Hepatocyte (in vitro differentiated cells): Measurements from ENCODE around the gene ZNHIT1. TPM values are rescaled to one million over a fixed set of nuclear protein-coding genes. Genes with fewer than 3 reads are reported as not detected.

Source experiments
- DNase-seq: peaks from one replicate; pipeline ENCODE4 v3.0.0-alpha.2; 2016; ENCODE audit warnings: low spot score
- H2AFZ ChIP-seq: fragments of 200-600 bp; sonication (generic); 2 replicates; pipeline ENCODE4 v1.6.0; 2016; ENCODE audit warnings: antibody characterized with exemption, mild to moderate bottlenecking
- H3K27ac ChIP-seq: fragments of 200-600 bp; sonication (generic); 2 replicates; pipeline ENCODE4 v1.5.1; 2016; ENCODE audit warnings: mild to moderate bottlenecking
- H3K27me3 ChIP-seq: fragments of 200-600 bp; sonication (generic); 2 replicates; pipeline ENCODE4 v1.6.1; 2016
- H3K36me3 ChIP-seq: fragments of 200-600 bp; sonication (generic); replicated peaks from 2 replicates; pipeline ENCODE4 v1.5.1; 2016; ENCODE audit warnings: low read depth; ENCODE audit not compliant: insufficient read depth
- H3K4me1 ChIP-seq: fragments of 200-600 bp; sonication (generic); 2 replicates; pipeline ENCODE4 v1.5.1; 2016; ENCODE audit warnings: mild to moderate bottlenecking, moderate library complexity; ENCODE audit not compliant: insufficient read depth
- H3K4me2 ChIP-seq: fragments of 200-600 bp; sonication (generic); 2 replicates; pipeline ENCODE4 v1.6.0; 2016
- H3K4me3 ChIP-seq: fragments of 200-600 bp; sonication (generic); 2 replicates; pipeline ENCODE4 v1.5.1; 2016; ENCODE audit warnings: mild to moderate bottlenecking
- H3K79me2 ChIP-seq: fragments of 200-600 bp; sonication (generic); 2 replicates; pipeline ENCODE4 v1.6.0; 2017; ENCODE audit warnings: mild to moderate bottlenecking
- H3K9me2 ChIP-seq: fragments of 200-600 bp; sonication (generic); replicated peaks from 2 replicates; pipeline ENCODE4 v1.6.0; 2017; ENCODE audit warnings: mild to moderate bottlenecking; ENCODE audit not compliant: insufficient read depth
- H3K9me3 ChIP-seq: fragments of 200-600 bp; sonication (generic); 2 replicates; pipeline ENCODE4 v1.5.1; 2016; ENCODE audit warnings: low read depth, mild to moderate bottlenecking
- H4K20me1 ChIP-seq: fragments of 200-600 bp; sonication (generic); 2 replicates; pipeline ENCODE4 v1.6.0; 2016; ENCODE audit warnings: mild to moderate bottlenecking; ENCODE audit not compliant: insufficient read depth, poor library complexity, severe bottlenecking
- EZH2 ChIP-seq: fragments of 200-600 bp; sonication (generic); IDR thresholded peaks from 2 replicates; pipeline ENCODE4 v1.6.1; 2016; ENCODE audit warnings: antibody characterized with exemption, mild to moderate bottlenecking, borderline replicate concordance
- EZH2phosphoT487 ChIP-seq: fragments of 200-600 bp; sonication (generic); IDR thresholded peaks from one replicate; pipeline ENCODE4 v1.6.1; 2018; ENCODE audit warnings: antibody characterized with exemption, mild to moderate bottlenecking, low read depth, moderate library complexity; ENCODE audit not compliant: unreplicated experiment, severe bottlenecking
- WGBS: methylation state at CpG from one replicate; pipeline ENCODE4 v1.1.6; 2016; ENCODE audit warnings: low lambda C conversion rate; ENCODE audit errors: missing lambda C conversion rate; 5-methylcytosine and 5-hydroxymethylcytosine counted together
- polyA plus RNA-seq: library from polyadenylated mRNA; unstranded; fragments of >200 nt; fragmentation: Nextera tagmentation; extraction: Ambion mirVana; gene quantifications from 2 replicates; pipeline ENCODE4 v1.2.1, GENCODE V29; 2016
- total RNA-seq: library from RNA; depleted of rRNA; stranded (reverse); fragments of >200 nt; gene quantifications from 2 replicates; pipeline ENCODE4 v1.2.3, GENCODE V29; 2014
- TF ChIP-seq, protein P1 (sequence below): fragments of 200-600 bp; sonication (generic); IDR thresholded peaks from 2 replicates; pipeline ENCODE4 v1.5.1; 2016; ENCODE audit warnings: antibody characterized with exemption, mild to moderate bottlenecking; ENCODE audit not compliant: poor library complexity

ZNHIT1 gene
- total and polyA plus RNA-seq, 2 experiments from 2014 or later = 110 to 117 TPM

DNA sequence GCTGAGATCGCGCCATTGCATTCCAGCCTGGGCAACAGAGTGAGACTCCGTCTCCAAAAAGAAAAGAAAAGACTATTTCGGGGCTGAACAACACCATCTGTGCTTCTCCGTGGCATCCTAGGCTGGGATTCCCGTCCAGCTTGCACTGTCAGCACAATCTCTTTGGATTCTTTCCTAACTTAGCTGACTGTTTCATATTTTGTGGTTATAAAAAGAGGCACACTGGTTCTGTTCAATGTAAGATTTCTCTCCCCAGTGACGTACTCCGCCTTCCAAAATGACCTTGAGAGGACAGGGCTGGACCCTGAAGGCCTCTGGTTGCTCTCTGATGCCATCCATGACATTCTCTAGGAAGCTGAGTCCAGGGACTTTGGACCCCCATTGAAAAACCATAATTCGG, 8.8 kb downstream of the ZNHIT1 start:
- WGBS = 90% methylated on average over 9 of the region's 9 CpGs
- no peaks in the 10 kb centered on the region for H3K36me3 ChIP-seq
- no peaks in the 10 kb centered on the region for H3K9me2 ChIP-seq
- H3K9me3 ChIP-seq = no peaks in the 10 kb centered on the region
- H3K79me2 ChIP-seq = peaks cover 1% of the 10 kb centered on the region
- no peaks in the 10 kb centered on the region for H4K20me1 ChIP-seq
- DNase-seq = no peak
- H3K4me1 ChIP-seq = peaks cover 4% of the 10 kb centered on the region
- H3K27me3 ChIP-seq = no peaks in the 10 kb centered on the region
- no peak for TF ChIP-seq EZH2phosphoT487
- TF ChIP-seq, protein P1, sequence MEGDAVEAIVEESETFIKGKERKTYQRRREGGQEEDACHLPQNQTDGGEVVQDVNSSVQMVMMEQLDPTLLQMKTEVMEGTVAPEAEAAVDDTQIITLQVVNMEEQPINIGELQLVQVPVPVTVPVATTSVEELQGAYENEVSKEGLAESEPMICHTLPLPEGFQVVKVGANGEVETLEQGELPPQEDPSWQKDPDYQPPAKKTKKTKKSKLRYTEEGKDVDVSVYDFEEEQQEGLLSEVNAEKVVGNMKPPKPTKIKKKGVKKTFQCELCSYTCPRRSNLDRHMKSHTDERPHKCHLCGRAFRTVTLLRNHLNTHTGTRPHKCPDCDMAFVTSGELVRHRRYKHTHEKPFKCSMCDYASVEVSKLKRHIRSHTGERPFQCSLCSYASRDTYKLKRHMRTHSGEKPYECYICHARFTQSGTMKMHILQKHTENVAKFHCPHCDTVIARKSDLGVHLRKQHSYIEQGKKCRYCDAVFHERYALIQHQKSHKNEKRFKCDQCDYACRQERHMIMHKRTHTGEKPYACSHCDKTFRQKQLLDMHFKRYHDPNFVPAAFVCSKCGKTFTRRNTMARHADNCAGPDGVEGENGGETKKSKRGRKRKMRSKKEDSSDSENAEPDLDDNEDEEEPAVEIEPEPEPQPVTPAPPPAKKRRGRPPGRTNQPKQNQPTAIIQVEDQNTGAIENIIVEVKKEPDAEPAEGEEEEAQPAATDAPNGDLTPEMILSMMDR = no peak
- TF ChIP-seq EZH2 = no peak
- no peak overlapping the region for H3K4me2 ChIP-seq
- no peak overlapping the region for H3K4me3 ChIP-seq
- H2AFZ ChIP-seq = no peak overlapping the region
- H3K27ac ChIP-seq = peak overlapping the region; percentile 21

DNA sequence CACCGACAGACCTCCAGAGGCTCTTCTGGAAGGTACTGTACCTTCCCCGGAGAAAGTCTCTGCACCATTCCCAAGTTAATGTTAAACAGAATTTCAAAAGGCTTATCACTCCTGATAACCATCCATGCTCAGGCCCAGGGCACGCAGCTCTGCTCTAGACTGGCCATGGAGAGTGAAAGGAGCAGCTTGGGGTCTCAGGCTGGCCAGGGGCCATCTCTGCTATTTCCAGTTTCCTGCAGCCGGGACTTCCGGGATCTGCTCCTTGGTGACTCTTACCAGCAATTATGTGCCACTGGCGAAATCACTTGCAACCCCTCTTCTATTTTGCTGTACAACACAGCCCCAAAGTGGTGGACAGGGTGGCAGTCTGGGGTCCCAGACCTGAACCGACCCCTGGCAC, 13.7 kb downstream of the ZNHIT1 start:
- Histone ChIP-seq H3K4me2 (peak overlapping the region; percentile 87), H3K27ac (peak overlapping the region; percentile 88), H3K4me3 (peak overlapping the region; percentile 19), H2AFZ (no peak overlapping the region), H4K20me1 (no peaks in the 10 kb centered on the region), H3K9me3 (no peaks in the 10 kb centered on the region), H3K79me2 (no peaks in the 10 kb centered on the region), H3K36me3 (no peaks in the 10 kb centered on the region), H3K9me2 (no peaks in the 10 kb centered on the region), H3K4me1 (peaks cover 17% of the 10 kb centered on the region), H3K27me3 (no peaks in the 10 kb centered on the region)
- peak; percentile 58 for DNase-seq
- TF ChIP-seq, protein P1 = no peak
- TF ChIP-seq EZH2 = peak; percentile 36
- 40% methylated on average over 7 of the region's 7 CpGs for WGBS

DNA sequence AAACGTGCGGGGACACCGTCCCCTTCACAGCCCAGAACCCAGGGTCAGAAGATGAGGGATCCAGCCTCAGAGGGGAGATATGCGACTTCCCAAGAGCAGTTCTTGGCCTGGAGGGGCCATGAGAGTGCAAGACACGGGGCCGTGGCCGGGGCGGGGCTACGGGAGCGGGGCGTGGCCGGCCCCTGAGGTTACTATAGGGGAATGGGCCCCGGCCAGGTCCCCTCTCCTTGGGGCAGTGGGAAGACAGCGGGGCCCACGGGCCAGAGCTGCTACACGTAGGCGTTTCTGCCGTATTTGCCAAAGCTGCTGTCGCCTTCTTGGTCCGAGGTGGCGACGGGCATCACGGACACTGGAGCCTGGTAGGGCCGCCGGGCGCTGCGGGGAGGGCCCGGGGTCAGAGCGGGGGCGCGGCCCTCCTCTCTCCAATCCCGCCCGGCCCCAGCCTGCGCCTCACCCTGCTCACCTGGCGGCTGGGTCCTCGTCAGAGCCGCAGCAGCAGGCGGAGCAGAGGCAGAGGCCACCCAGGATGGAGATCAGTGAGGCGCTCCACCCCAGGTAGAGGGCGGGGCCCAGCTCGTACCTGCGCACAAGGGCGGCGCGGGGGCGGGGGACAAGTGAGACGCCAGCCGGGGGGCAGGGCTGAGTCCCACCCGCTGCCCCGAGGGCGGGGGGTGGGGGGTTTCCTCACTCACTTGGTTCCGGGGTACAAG, 14.3 kb downstream of the ZNHIT1 start:
- TF ChIP-seq, protein P1 = no peak
- no peak for TF ChIP-seq EZH2
- TF ChIP-seq EZH2phosphoT487 = no peak
- 5% methylated on average over 29 of the region's 52 CpGs for WGBS
- peaks cover 17% of the 10 kb centered on the region for H3K4me1 ChIP-seq
- no peaks in the 10 kb centered on the region for H3K9me2 ChIP-seq
- H3K4me3 ChIP-seq = peak overlapping the region; percentile 19
- no peaks in the 10 kb centered on the region for H3K36me3 ChIP-seq
- H3K27ac ChIP-seq = peak overlapping the region; percentile 88
- H4K20me1 ChIP-seq = no peaks in the 10 kb centered on the region
- H2AFZ ChIP-seq = peak overlapping the region; percentile 59
- peak overlapping the region; percentile 87 for H3K4me2 ChIP-seq
- peak; percentile 90 for DNase-seq
- no peaks in the 10 kb centered on the region for H3K9me3 ChIP-seq
- H3K27me3 ChIP-seq = no peaks in the 10 kb centered on the region
- H3K79me2 ChIP-seq = no peaks in the 10 kb centered on the region
